H1 (cell line): ENCODE measurements around the gene ABCA5. TPM values are rescaled to one million over a fixed set of nuclear protein-coding genes. Genes with fewer than 3 reads are reported as not detected.
"Not testable (repeated sequence)": the region's sequence is repeated elsewhere in the genome, so short reads cannot be mapped to it uniquely, and the experiment has no call there.

Experiments
- CTCF ChIA-PET: fragments of 300-600 bp; sonication (Branson Sonifier 250); formaldehyde crosslinking; loops from one replicate; lab custom pipeline; 2021; ENCODE audit not compliant: partially characterized antibody; lab: Charles Lee
- POLR2A ChIA-PET: fragments of 300-600 bp; sonication (Branson Sonifier 250); formaldehyde crosslinking; loops from one replicate; lab custom pipeline; 2021; ENCODE audit warnings: inconsistent platforms; ENCODE audit not compliant: partially characterized antibody; lab: Charles Lee
- DNase-seq, 2 experiments: peaks; one replicate each; pipeline versions ENCODE4 v3.0.0 to v3.0.0-alpha.2; 2010 to 2022; ENCODE audit warnings: low spot score in 2 of 2, low read depth in 1 of 2, mixed read lengths in 1 of 2
- FAIRE-seq: peaks from 2 replicates; lab custom pipeline; 2011; peaks lifted over from hg19 to GRCh38; lab: Jason Lieb, UNC
- H2AFZ ChIP-seq: 2 replicates; pipeline ENCODE4 v1.8.1; 2012; ENCODE audit warnings: low read length, inconsistent platforms
- H2AK5ac ChIP-seq: 2 replicates; pipeline ENCODE4 v1.6.1; 2013; ENCODE audit warnings: low read depth, low read length
- H2BK120ac ChIP-seq: replicated peaks from 2 replicates; pipeline ENCODE3; 2013; ENCODE audit warnings: low read depth, low read length, inconsistent platforms
- H2BK12ac ChIP-seq: 2 replicates; pipeline ENCODE4 v1.6.1; 2013; ENCODE audit warnings: low read depth, low read length
- H2BK15ac ChIP-seq: 2 replicates; pipeline ENCODE4 v1.6.1; 2013; ENCODE audit warnings: low read length
- H2BK20ac ChIP-seq: 2 replicates; pipeline ENCODE4 v1.6.1; 2013; ENCODE audit warnings: low read length
- H2BK5ac ChIP-seq: 2 replicates; pipeline ENCODE4 v1.6.1; 2013; ENCODE audit warnings: low read depth, low read length
- H3K14ac ChIP-seq: 2 replicates; pipeline ENCODE4 v1.6.1; 2013; ENCODE audit warnings: inconsistent platforms; ENCODE audit not compliant: insufficient read length
- H3K18ac ChIP-seq: 2 replicates; pipeline ENCODE4 v1.6.1; 2013; ENCODE audit warnings: low read length; ENCODE audit errors: extremely low read depth
- H3K23ac ChIP-seq: 2 replicates; pipeline ENCODE4 v1.6.1; 2013; ENCODE audit warnings: inconsistent platforms; ENCODE audit not compliant: insufficient read length
- H3K23me2 ChIP-seq: 2 replicates; pipeline ENCODE4 v1.6.1; 2013; ENCODE audit warnings: low read depth, low read length
- H3K27ac ChIP-seq: 2 replicates; pipeline ENCODE4 v1.6.1; 2011; ENCODE audit warnings: low read depth, low read length, inconsistent platforms
- H3K27me3 ChIP-seq, 4 experiments: replicated peaks in 1 of 4; 1 replicate in 1 of 4; 2 replicates in 3 of 4; pipeline versions ENCODE4 v1.6.1 to v1.8.1; 2011 to 2013; ENCODE audit warnings: low read length in 3 of 4, mild to moderate bottlenecking in 3 of 4, inconsistent platforms in 2 of 4, mixed read lengths in 2 of 4, moderate library complexity in 1 of 4; ENCODE audit not compliant: control insufficient read depth in 3 of 4, insufficient read depth in 3 of 4; ENCODE audit errors: extremely low read depth in 1 of 4
- H3K36me3 ChIP-seq, 4 experiments: 2 replicates each; pipeline versions ENCODE4 v1.6.1 to v1.8.1; 2011 to 2013; ENCODE audit warnings: mild to moderate bottlenecking in 4 of 4, low read length in 3 of 4, moderate library complexity in 2 of 4, control low read depth in 1 of 4, inconsistent platforms in 1 of 4; ENCODE audit not compliant: insufficient read depth in 4 of 4, control insufficient read depth in 2 of 4
- H3K4ac ChIP-seq: replicated peaks from 2 replicates; pipeline ENCODE3; 2013; ENCODE audit warnings: low read length, low read depth, mixed read lengths, inconsistent platforms; ENCODE audit not compliant: insufficient read length
- H3K4me1 ChIP-seq, 4 experiments: replicated peaks in 1 of 4; 1 replicate in 1 of 4; 2 replicates in 3 of 4; pipeline versions ENCODE4 v1.6.1 to v1.8.1; 2011 to 2013; ENCODE audit warnings: low read length in 3 of 4, inconsistent platforms in 2 of 4, mixed read lengths in 1 of 4; ENCODE audit not compliant: insufficient read depth in 4 of 4, control insufficient read depth in 3 of 4
- H3K4me2 ChIP-seq, 2 experiments: 2 replicates each; pipeline versions ENCODE4 v1.6.1 to v1.8.1; 2011 to 2013; ENCODE audit warnings: low read depth in 2 of 2, low read length in 2 of 2, control low read depth in 1 of 2, inconsistent platforms in 1 of 2, mild to moderate bottlenecking in 1 of 2; ENCODE audit not compliant: insufficient read depth in 1 of 2
- H3K4me3 ChIP-seq, 4 experiments: fragments of 200-600, 300-600 bp in 1 of 4; sonication (generic), shearing (Covaris generic), sonication (Bioruptor Twin) in 1 of 4; 2 replicates each; pipeline versions ENCODE4 v1.5.1 to v1.8.1; 2011 to 2016; ENCODE audit warnings: low read length in 4 of 4, low read depth in 3 of 4, control low read depth in 2 of 4, inconsistent platforms in 2 of 4, mild to moderate bottlenecking in 2 of 4, mixed read lengths in 1 of 4, moderate library complexity in 1 of 4; ENCODE audit not compliant: insufficient read depth in 2 of 4; ENCODE audit errors: extremely low read depth in 1 of 4
- H3K56ac ChIP-seq: replicated peaks from 2 replicates; pipeline ENCODE3; 2013; ENCODE audit warnings: low read depth, mild to moderate bottlenecking, mixed read lengths, low read length, inconsistent platforms; ENCODE audit not compliant: insufficient read length
- H3K79me1 ChIP-seq: 2 replicates; pipeline ENCODE4 v1.6.1; 2013; ENCODE audit warnings: low read depth, low read length, control low read depth
- H3K79me2 ChIP-seq, 2 experiments: 2 replicates each; pipeline versions ENCODE4 v1.6.1 to v1.8.1; 2012 to 2013; ENCODE audit warnings: low read length in 2 of 2, mild to moderate bottlenecking in 2 of 2, inconsistent platforms in 1 of 2; ENCODE audit not compliant: insufficient read depth in 2 of 2, control insufficient read depth in 1 of 2
- H3K9ac ChIP-seq, 4 experiments: replicated peaks in 1 of 4; 1 replicate in 1 of 4; 2 replicates in 3 of 4; pipeline versions ENCODE4 v1.6.1 to v1.8.1; 2011 to 2013; ENCODE audit warnings: low read depth in 3 of 4, low read length in 3 of 4, control low read depth in 2 of 4, mild to moderate bottlenecking in 2 of 4, moderate library complexity in 2 of 4, inconsistent platforms in 1 of 4; ENCODE audit errors: extremely low read depth in 1 of 4
- H3K9me3 ChIP-seq, 2 experiments: 2 replicates each; pipeline versions ENCODE4 v1.6.1 to v1.8.1; 2012 to 2013; ENCODE audit warnings: mild to moderate bottlenecking in 2 of 2, moderate library complexity in 2 of 2, control low read depth in 1 of 2, inconsistent platforms in 1 of 2, low read depth in 1 of 2, low read length in 1 of 2, mixed read lengths in 1 of 2; ENCODE audit not compliant: insufficient read depth in 2 of 2
- H4K20me1 ChIP-seq, 2 experiments: replicated peaks in 1 of 2; 2 replicates each; pipeline versions ENCODE3 to v1.8.1; 2011 to 2013; ENCODE audit warnings: inconsistent platforms in 2 of 2, low read length in 2 of 2, mild to moderate bottlenecking in 1 of 2; ENCODE audit not compliant: insufficient read depth in 2 of 2, control insufficient read depth in 1 of 2
- H4K5ac ChIP-seq: 2 replicates; pipeline ENCODE4 v1.6.1; 2013; ENCODE audit warnings: low read length, low read depth, mixed read lengths, inconsistent platforms; ENCODE audit not compliant: insufficient read length
- H4K8ac ChIP-seq: 2 replicates; pipeline ENCODE4 v1.8.0; 2013; ENCODE audit warnings: mild to moderate bottlenecking, moderate library complexity, low read length, inconsistent platforms; ENCODE audit not compliant: insufficient read depth; ENCODE audit errors: extremely low read depth
- H4K91ac ChIP-seq: replicated peaks from 2 replicates; pipeline ENCODE3; 2013; ENCODE audit warnings: low read length, mixed read lengths, inconsistent platforms; ENCODE audit not compliant: insufficient read length
- CHD1 ChIP-seq: IDR thresholded peaks from 2 replicates; pipeline ENCODE4 v1.6.1; 2012; ENCODE audit warnings: low read depth, low read length, improper control_type of control experiment
- CTBP2 ChIP-seq: IDR thresholded peaks from 2 replicates; pipeline ENCODE4 v1.7.0; 2011; ENCODE audit warnings: borderline replicate concordance, mild to moderate bottlenecking, moderate library complexity, mixed read lengths, low read length; ENCODE audit not compliant: insufficient read depth, insufficient read length
- WGBS, 2 experiments: shearing (Covaris generic) in 1 of 2; methylation state at CpG; one replicate each; pipeline versions ENCODE4 v1.1.6 to v1.1.7; 2013 to 2015; ENCODE audit warnings: low lambda C conversion rate in 2 of 2, mixed read lengths in 2 of 2, inconsistent platforms in 1 of 2, low coverage in 1 of 2, missing lambda C conversion rate in 1 of 2; ENCODE audit not compliant: insufficient replicate concordance in 2 of 2, insufficient coverage in 1 of 2, insufficient read length in 1 of 2; ENCODE audit errors: extremely low coverage in 1 of 2, missing lambda C conversion rate in 1 of 2; 5-methylcytosine and 5-hydroxymethylcytosine counted together
- polyA plus RNA-seq, 7 experiments: library from polyadenylated mRNA; depleted of rRNA in 3 of 7; stranded (reverse) in 5 of 7; unstranded in 2 of 7; fragments of >200 nt in 5 of 7; fragments of 200-250 nt in 2 of 7; gene quantifications; 1 replicate in 5 of 7; 2 replicates in 1 of 7; 4 replicates in 1 of 7; pipeline versions ENCODE4 v1.2.1 to v1.2.3, GENCODE V29; 2011 to 2013; ENCODE audit warnings: missing spikeins in 2 of 7, mixed read lengths in 2 of 7
- total RNA-seq: library from RNA; stranded (reverse); fragmentation: NEBNext Ultra II Directional; extraction: Animal tissue kit (Norgen Biotek cat#: 25700); gene quantifications from 2 replicates; pipeline ENCODE4 v1.2.1, GENCODE V29; 2021

The ABCA5 gene
- total and polyA plus RNA-seq, 2 of the 8 experiments (the other 6 are each of a cell fraction or from before 2014, with no cell fraction given) = 1.3 to 4.1 TPM

- TF ChIP-seq CTBP2 (no peak), CHD1 (no peak)
Measured at GRCh38 chr17:69300222-69300621, 26.7 kb downstream of the ABCA5 start (continued).

DNA sequence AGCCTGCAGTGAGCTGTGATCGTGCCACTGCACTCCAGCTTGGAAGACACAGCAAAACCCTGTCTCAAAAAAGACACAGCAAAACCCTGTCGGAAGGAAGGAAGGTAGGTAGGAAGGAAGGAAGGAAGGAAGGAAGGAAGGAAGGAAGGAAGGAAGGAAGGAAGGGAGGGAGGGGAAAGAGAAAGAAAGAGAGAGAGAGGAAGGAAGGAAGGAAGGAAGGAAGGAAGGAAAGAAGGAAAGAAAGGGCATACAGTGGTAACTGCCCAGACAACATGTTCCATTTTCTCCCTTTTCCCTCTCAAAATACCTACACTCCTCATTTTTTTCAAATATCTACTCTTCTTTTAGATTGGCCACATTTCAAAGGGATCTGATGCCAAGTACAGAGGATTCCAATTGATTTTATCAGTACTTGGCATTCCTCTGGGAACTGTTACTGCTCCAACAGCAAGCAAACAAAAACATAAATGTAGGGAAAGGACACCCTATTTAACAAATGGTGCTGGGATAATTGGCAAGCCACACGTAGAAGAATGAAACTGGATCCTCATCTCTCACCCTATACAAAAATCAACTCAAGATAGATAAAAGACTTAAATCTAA, 28.7 kb downstream of the ABCA5 start:
- not testable (repeated sequence) for FAIRE-seq

More for the DNA sequence above, 28.7 kb downstream of the ABCA5 start:
- H2BK120ac ChIP-seq, H4K8ac ChIP-seq, H3K23ac ChIP-seq, H2BK15ac ChIP-seq, H4K20me1 ChIP-seq, H3K9ac ChIP-seq, H3K27ac ChIP-seq, CTCF ChIA-PET, H3K56ac ChIP-seq, H2BK12ac ChIP-seq, H4K5ac ChIP-seq, H3K14ac ChIP-seq, H2AK5ac ChIP-seq, H3K4me3 ChIP-seq, DNase-seq, POLR2A ChIA-PET, H3K36me3 ChIP-seq, H2BK5ac ChIP-seq, H3K4me2 ChIP-seq, H3K23me2 ChIP-seq, H3K18ac ChIP-seq, H3K4ac ChIP-seq, H2AFZ ChIP-seq, H3K79me2 ChIP-seq, H3K9me3 ChIP-seq, H4K91ac ChIP-seq, H3K27me3 ChIP-seq, H3K4me1 ChIP-seq, H2BK20ac ChIP-seq, H3K79me1 ChIP-seq: not testable (repeated sequence)
- 86% methylated on average over 3 of the region's 3 CpGs; no CpG with 5 or more reads in 1 of the 2 experiments for WGBS, 2 experiments
